Right cardiac atrium (tissue), 5 donors: ENCODE results near the gene C3orf33. TPM values are rescaled to one million over a fixed set of nuclear protein-coding genes. Genes with fewer than 3 reads are reported as not detected.

ENCODE experiments used
- ATAC-seq, 2 donors: fragments of 200-7000 bp; cut with Tn5 transposase; one replicate each; pipeline versions ENCODE4 v1.8.0 to v1.9.1; 2020; ENCODE audit warnings: moderate library complexity in 2 of 2, mild to moderate bottlenecking in 1 of 2
- DNase-seq, 3 donors: peaks; one replicate each; pipeline ENCODE4 v3.0.0-alpha.2; 2020
- H3K27ac ChIP-seq: one replicate; pipeline ENCODE4 v1.5.1; 2013; ENCODE audit warnings: mild to moderate bottlenecking, low read length, control low read depth, moderate library complexity
- H3K27me3 ChIP-seq: one replicate; pipeline ENCODE4 v1.6.1; 2013; ENCODE audit not compliant: control insufficient read depth, insufficient read depth
- H3K4me1 ChIP-seq: one replicate; pipeline ENCODE4 v1.6.1; 2013; ENCODE audit warnings: low read length; ENCODE audit not compliant: control insufficient read depth, insufficient read depth
- H3K4me3 ChIP-seq: one replicate; pipeline ENCODE4 v1.5.1; 2013; ENCODE audit warnings: low read length, control low read depth
- H3K9me3 ChIP-seq: one replicate; pipeline ENCODE4 v1.6.1; 2013; ENCODE audit warnings: low read length; ENCODE audit not compliant: control insufficient read depth
- WGBS: extraction: QIAGEN DNeasy Blood & Tissue Kit; methylation state at CpG from one replicate; pipeline ENCODE4 v1.1.7; 2013; 5-methylcytosine and 5-hydroxymethylcytosine counted together
- intact Hi-C, 4 donors: fragments of 100-400 bp; cut with DNase I; formaldehyde crosslinking; loops; one replicate each; pipeline versions ENCODE4 v1.11.0 to v1.14.0; 2022 to 2023
- polyA plus RNA-seq: library from polyadenylated mRNA; stranded (reverse); fragments of 200-250 nt; gene quantifications from one replicate; pipeline ENCODE4 v1.2.3, GENCODE V29; 2013
- total RNA-seq, 4 donors: library from RNA; stranded (reverse); fragmentation: NEBNext Ultra II Directional; extraction: Animal tissue kit (Norgen Biotek cat#: 25700); gene quantifications; one replicate each; pipeline ENCODE4 v1.2.1, GENCODE V29; 2021
- donor health status: healthy with polysubstance abuse.
- donor health status: DM: no; HTN: yes; CAD: no.
- donor health status: DM: no; HTN: no; CAD: no.
- donor health status: DM: no; HTN: yes; CAD: no; lungs with severe emphysema.
- donor health status: DM: yes; HTN: yes; CAD: no.

The C3orf33 gene
- total and polyA plus RNA-seq, 5 donors: 6.0 to 11.0 (median 7.9) TPM

GRCh38 chr3:155747946-155748290 lies 58.2 kb downstream of the C3orf33 start:
- Histone ChIP-seq H3K4me3 (no peak overlapping the region), H3K4me1 (no peaks in the 10 kb centered on the region), H3K9me3 (no peaks in the 10 kb centered on the region), H3K27me3 (no peaks in the 10 kb centered on the region), H3K27ac (no peak overlapping the region)
- ATAC-seq (no peak), DNase-seq (no peak)
- 70% methylated on average over 3 of the region's 3 CpGs for WGBS
- intact Hi-C loops: no loop called here

GRCh38 chr3:155747286-155747945 lies 58.7 kb downstream of the C3orf33 start:
- 55% methylated on average over 2 of the region's 2 CpGs for WGBS
- H3K4me3 ChIP-seq: no peak overlapping the region
- no peaks in the 10 kb centered on the region for H3K27me3 ChIP-seq
- no peaks in the 10 kb centered on the region for H3K4me1 ChIP-seq
- H3K27ac ChIP-seq: no peak overlapping the region
- DNase-seq: no peak
- H3K9me3 ChIP-seq: no peaks in the 10 kb centered on the region
- ATAC-seq: no peak
- intact Hi-C loops: no loop called here

DNA sequence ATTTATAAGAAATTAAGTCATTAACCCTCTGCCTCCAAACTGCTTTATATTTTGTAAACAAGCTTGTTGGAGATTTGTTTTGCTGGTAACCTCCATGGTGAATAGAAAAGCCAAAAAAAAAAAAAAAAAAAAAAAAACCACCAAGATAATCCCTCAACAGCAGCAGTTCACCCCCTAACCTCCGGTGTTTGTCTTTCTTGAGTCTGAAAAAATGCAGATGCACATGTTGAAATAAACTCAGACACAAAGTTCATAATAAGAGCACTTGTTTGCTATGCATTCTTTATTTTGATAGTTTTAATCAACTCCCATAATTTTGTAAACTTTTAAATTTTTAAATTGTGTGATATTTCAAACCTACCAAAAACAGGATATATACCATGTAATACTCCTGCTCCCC lies 59.4 kb downstream of the C3orf33 start:
- H3K27me3 ChIP-seq: no peaks in the 10 kb centered on the region
- no peaks in the 10 kb centered on the region for H3K4me1 ChIP-seq
- intact Hi-C loops: no loop called here
- no peaks in the 10 kb centered on the region for H3K9me3 ChIP-seq
- no peak overlapping the region for H3K4me3 ChIP-seq
- no peak overlapping the region for H3K27ac ChIP-seq
- 86% methylated on average over 1 of the region's 1 CpG for WGBS
- ATAC-seq (no peak), DNase-seq (no peak)

DNA sequence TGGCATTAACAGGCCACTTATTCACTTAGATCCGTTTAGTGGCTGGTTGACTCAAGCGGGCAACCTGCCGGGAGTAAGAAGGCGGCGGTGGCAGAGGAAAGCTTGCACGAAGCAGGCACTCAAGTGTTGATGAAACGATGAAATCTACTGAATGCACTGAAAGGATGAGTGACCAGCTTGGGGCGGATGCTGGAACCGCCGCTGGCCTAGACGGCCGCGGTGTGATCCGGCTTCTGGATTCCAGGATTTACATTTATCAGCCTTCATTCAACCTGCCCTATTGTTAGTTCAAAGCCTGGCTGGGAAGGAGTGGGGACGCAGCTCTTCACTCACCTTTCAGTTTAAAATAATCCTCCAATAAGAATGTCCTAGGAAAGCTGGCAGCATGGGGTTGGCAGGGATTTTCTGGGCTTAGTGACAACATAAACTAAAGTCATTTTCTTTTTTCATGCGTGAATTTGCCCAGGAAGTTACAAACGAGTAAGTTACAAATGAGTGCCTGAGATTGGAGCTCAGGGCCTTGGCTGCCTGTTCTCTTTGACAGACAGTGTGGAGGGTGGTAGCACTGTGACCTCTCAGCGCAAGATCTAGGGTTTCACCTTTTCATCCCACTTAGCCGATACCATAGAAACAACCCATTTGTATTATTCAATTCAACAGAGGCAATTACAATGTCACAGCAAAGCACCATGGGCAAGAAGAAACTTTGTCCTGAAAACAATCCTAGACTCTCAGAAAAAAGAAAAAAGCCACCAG lies 60.1 kb downstream of the C3orf33 start:
- Histone ChIP-seq H3K9me3 (no peaks in the 10 kb centered on the region), H3K27me3 (no peaks in the 10 kb centered on the region), H3K4me3 (peak overlapping the region; percentile 19), H3K4me1 (no peaks in the 10 kb centered on the region), H3K27ac (no peak overlapping the region)
- DNase-seq (peak in 1 of 3 donors; percentile 53), ATAC-seq (peak; percentile 25 to 49)
- intact Hi-C loops: no loop called here
- WGBS: 23% methylated on average over 19 of the region's 19 CpGs

DNA sequence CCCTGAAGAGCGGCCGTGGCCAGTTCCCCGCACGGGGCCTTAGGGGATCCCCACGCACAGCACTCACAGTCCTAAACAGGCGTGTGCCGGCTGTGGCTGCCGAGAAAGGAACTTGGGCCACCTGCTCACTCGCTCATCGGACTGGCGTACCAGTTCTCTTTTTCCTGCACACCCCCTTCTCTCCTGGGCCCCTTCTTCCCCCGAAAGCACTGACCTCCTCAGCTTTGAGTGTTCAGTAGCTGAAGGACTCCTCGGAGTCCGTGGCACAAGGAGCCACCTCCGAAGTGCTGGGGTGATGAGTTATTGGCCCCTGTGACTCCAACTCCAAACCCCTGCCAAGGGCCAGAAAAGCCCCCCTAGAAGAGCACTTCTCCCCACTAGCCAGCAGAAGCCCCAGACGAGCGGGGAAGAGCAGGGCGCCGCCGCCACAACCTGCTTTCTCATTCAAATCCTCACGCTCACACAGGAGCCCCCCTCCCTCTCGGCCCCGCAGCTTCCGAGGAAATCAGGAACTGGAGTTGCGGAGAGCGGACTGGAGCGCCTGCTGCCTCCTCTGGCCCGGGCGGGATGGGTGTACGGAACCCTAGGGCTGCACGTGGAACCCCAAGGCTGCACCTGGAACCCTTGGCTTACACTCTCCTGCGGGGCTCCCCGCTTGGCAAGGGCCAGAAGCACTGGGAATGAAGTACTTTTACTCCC lies 61.3 kb downstream of the C3orf33 start, which contains the start of gene PLCH1:
Gene PLCH1 (minus strand): TSS at position 446 of the 699 bp plus-strand sequence. CDS start 40,847 bp downstream, outside the sequence.
- under 1% methylated on average over 33 of the region's 33 CpGs for WGBS
- H3K4me3 ChIP-seq: peak within 1 kb of the TSS; percentile 67
- ATAC-seq (peak; percentile 90 to 91), DNase-seq (peak; percentile 44 to 85 (median 83))
- no peaks in the 10 kb centered on the region for H3K27me3 ChIP-seq
- intact Hi-C loops: no loop called here
- no peaks in the 10 kb centered on the region for H3K4me1 ChIP-seq
- H3K27ac ChIP-seq: no peak within 1 kb of the TSS
- H3K9me3 ChIP-seq: no peaks in the 10 kb centered on the region

- Histone ChIP-seq H3K27me3 (no peaks in the 10 kb centered on the region), H3K9me3 (no peaks in the 10 kb centered on the region), H3K4me3 (peak overlapping the region; percentile 67), H3K27ac (no peak overlapping the region), H3K4me1 (no peaks in the 10 kb centered on the region)
- ATAC-seq (peak; percentile 79 to 83), DNase-seq (peak; percentile 58 to 86 (median 82))
- intact Hi-C loops: no loop called here
- under 1% methylated on average over 48 of the region's 48 CpGs for WGBS
Measured at GRCh38 chr3:155744010-155744625, 62.0 kb downstream of the C3orf33 start.

GRCh38 chr3:155743606-155744005 lies 62.5 kb downstream of the C3orf33 start:
- Histone ChIP-seq H3K4me1 (no peaks in the 10 kb centered on the region), H3K4me3 (peak overlapping the region; percentile 67), H3K27me3 (no peaks in the 10 kb centered on the region), H3K27ac (no peak overlapping the region), H3K9me3 (no peaks in the 10 kb centered on the region)
- no peak for ATAC-seq
- 18% methylated on average over 8 of the region's 8 CpGs for WGBS
- DNase-seq: no peak
- intact Hi-C loops: no loop called here

DNA sequence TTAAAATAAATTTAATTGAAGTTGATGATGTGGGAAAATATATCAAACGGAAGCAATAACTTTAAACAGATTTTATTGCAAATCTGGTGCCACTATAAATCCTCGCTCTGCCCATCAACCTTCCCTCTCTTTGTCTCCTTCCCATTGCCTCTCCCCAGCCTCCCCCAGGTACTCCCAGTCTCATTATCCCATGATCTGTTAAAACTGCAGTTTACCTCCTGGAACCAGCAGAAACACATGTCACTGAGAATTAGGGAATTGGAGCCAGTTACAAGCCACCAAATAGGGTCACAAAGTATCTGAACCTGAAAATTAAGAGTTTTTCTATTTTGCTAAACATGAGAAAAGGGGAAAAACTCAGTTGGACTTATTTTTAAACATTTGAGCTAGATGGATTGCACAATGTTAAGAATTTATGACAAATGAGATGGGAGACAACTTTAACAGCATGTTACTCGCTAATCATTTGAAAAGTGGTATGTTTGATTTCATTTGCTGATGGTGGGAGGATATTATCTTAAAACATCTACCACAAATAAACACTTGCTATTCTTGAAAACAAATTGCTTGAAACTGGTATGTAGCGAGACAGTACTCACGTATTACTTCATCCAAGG lies 63.6 kb downstream of the C3orf33 start:
- no peaks in the 10 kb centered on the region for H3K27me3 ChIP-seq
- intact Hi-C loops: no loop called here
- ATAC-seq: no peak

GRCh38 chr3:155741603-155742002 lies 64.5 kb downstream of the C3orf33 start:
- ATAC-seq (no peak), DNase-seq (no peak)
- intact Hi-C loops: no loop called here
- Histone ChIP-seq H3K4me3 (no peak overlapping the region), H3K9me3 (no peaks in the 10 kb centered on the region), H3K4me1 (no peaks in the 10 kb centered on the region), H3K27me3 (no peaks in the 10 kb centered on the region), H3K27ac (no peak overlapping the region)

More for the DNA sequence above, 63.6 kb downstream of the C3orf33 start:
- H3K27ac ChIP-seq: no peak overlapping the region
- H3K4me1 ChIP-seq: no peaks in the 10 kb centered on the region
- no peaks in the 10 kb centered on the region for H3K9me3 ChIP-seq
- 90% methylated on average over 5 of the region's 5 CpGs for WGBS
- no peak for DNase-seq
- H3K4me3 ChIP-seq: no peak overlapping the region

GRCh38 chr3:155741101-155741500 lies 65.0 kb downstream of the C3orf33 start:
- intact Hi-C loops: no loop called here
- Histone ChIP-seq H3K27ac (no peak overlapping the region), H3K27me3 (no peaks in the 10 kb centered on the region), H3K4me1 (no peaks in the 10 kb centered on the region), H3K4me3 (no peak overlapping the region), H3K9me3 (no peaks in the 10 kb centered on the region)
- 77% methylated on average over 3 of the region's 3 CpGs for WGBS
- ATAC-seq (no peak), DNase-seq (no peak)
